Measurements from ENCODE around the gene PDE4A. TPM values are rescaled to one million over a fixed set of nuclear protein-coding genes. Genes with fewer than 3 reads are reported as not detected.
"Not testable (repeated sequence)": the region's sequence is repeated elsewhere in the genome, so short reads cannot be mapped to it uniquely, and the experiment has no call there.

PDE4A gene
- total RNA-seq (2014; rRNA removed; shearing (Covaris generic)): 2.3 and 2.6 TPM in 2 replicates

GRCh38 chr19:10420444-10421239 is at the start of gene PDE4A:
Gene PDE4A (plus strand): TSS chr19:10420538. CDS start chr19:10420765, 227 bp downstream.
- peak within 1 kb of the TSS; percentile 53 for H3K4me3 ChIP-seq (ENCODE audit: insufficient read depth, low read depth, low read length)
- peaks cover 89% of the 10 kb centered on the region for H3K27me3 ChIP-seq (ENCODE audit: control insufficient read depth, insufficient read depth, low read length)
- H3K36me3 ChIP-seq (replicated peaks; ENCODE audit: control insufficient read depth, insufficient read depth, low read length): no peaks in the 10 kb centered on the region
- peak; percentile 90 for DNase-seq

- H3K4me3 ChIP-seq (ENCODE audit: insufficient read depth, low read depth, low read length): no peak overlapping the region
- no peaks in the 10 kb centered on the region for H3K27me3 ChIP-seq (ENCODE audit: control insufficient read depth, insufficient read depth, low read length)
- no peaks in the 10 kb centered on the region for H3K36me3 ChIP-seq (replicated peaks; ENCODE audit: control insufficient read depth, insufficient read depth, low read length)
- DNase-seq: no peak
Measured at GRCh38 chr19:10372690-10373089, 47.6 kb upstream of the PDE4A start.

- no peaks in the 10 kb centered on the region; the same call in 1 of the 2 replicates for H3K36me3 ChIP-seq (replicated peaks; ENCODE audit: control insufficient read depth, insufficient read depth, low read length)
- no peak overlapping the region for H3K4me3 ChIP-seq (ENCODE audit: insufficient read depth, low read depth, low read length)
- no peaks in the 10 kb centered on the region for H3K27me3 ChIP-seq (ENCODE audit: control insufficient read depth, insufficient read depth, low read length)
- DNase-seq: no peak
Measured at GRCh38 chr19:10374931-10375330, 45.4 kb upstream of the PDE4A start.

GRCh38 chr19:10377140-10377640 is 43.1 kb upstream of the PDE4A start:
- H3K27me3 ChIP-seq (ENCODE audit: control insufficient read depth, insufficient read depth, low read length); DNase-seq; H3K4me3 ChIP-seq (ENCODE audit: insufficient read depth, low read depth, low read length); H3K36me3 ChIP-seq (replicated peaks; ENCODE audit: control insufficient read depth, insufficient read depth, low read length): not testable (repeated sequence)

GRCh38 chr19:10378124-10378523 is 42.2 kb upstream of the PDE4A start:
- no peaks in the 10 kb centered on the region; the same call in 1 of the 2 replicates for H3K36me3 ChIP-seq (replicated peaks; ENCODE audit: control insufficient read depth, insufficient read depth, low read length)
- H3K4me3 ChIP-seq (ENCODE audit: insufficient read depth, low read depth, low read length): no peak overlapping the region
- DNase-seq: peak; percentile 15
- H3K27me3 ChIP-seq (ENCODE audit: control insufficient read depth, insufficient read depth, low read length): no peaks in the 10 kb centered on the region

- Histone ChIP-seq H3K27me3 (ENCODE audit: control insufficient read depth, insufficient read depth, low read length) (no peaks in the 10 kb centered on the region), H3K4me3 (ENCODE audit: insufficient read depth, low read depth, low read length) (peak overlapping the region; percentile 96), H3K36me3 (replicated peaks; ENCODE audit: control insufficient read depth, insufficient read depth, low read length) (no peaks in the 10 kb centered on the region; the same call in 1 of the 2 replicates)
- DNase-seq: peak; percentile 69
Measured at GRCh38 chr19:10379880-10380312, 40.4 kb upstream of the PDE4A start.

- DNase-seq: peak; percentile 100
Measured at GRCh38 chr19:10380313-10381102, 39.8 kb upstream of the PDE4A start, which contains the start of gene TYK2. Gene TYK2 (minus strand): TSS chr19:10380572. CDS start chr19:10378406, 2,166 bp downstream.

GRCh38 chr19:10383223-10383499 is 37.2 kb upstream of the PDE4A start:
- H3K27me3 ChIP-seq (ENCODE audit: control insufficient read depth, insufficient read depth, low read length); H3K4me3 ChIP-seq (ENCODE audit: insufficient read depth, low read depth, low read length); DNase-seq; H3K36me3 ChIP-seq (replicated peaks; ENCODE audit: control insufficient read depth, insufficient read depth, low read length): not testable (repeated sequence)

More at GRCh38 chr19:10380313-10381102, 39.8 kb upstream of the PDE4A start, which contains the start of gene TYK2:
- Histone ChIP-seq H3K27me3 (ENCODE audit: control insufficient read depth, insufficient read depth, low read length) (no peaks in the 10 kb centered on the region), H3K4me3 (ENCODE audit: insufficient read depth, low read depth, low read length) (peak within 1 kb of the TSS; percentile 96), H3K36me3 (replicated peaks; ENCODE audit: control insufficient read depth, insufficient read depth, low read length) (no peaks in the 10 kb centered on the region; the same call in 1 of the 2 replicates)

- H3K36me3 ChIP-seq (replicated peaks; ENCODE audit: control insufficient read depth, insufficient read depth, low read length): no peaks in the 10 kb centered on the region
- no peaks in the 10 kb centered on the region for H3K27me3 ChIP-seq (ENCODE audit: control insufficient read depth, insufficient read depth, low read length)
- no peak for DNase-seq
- no peak overlapping the region for H3K4me3 ChIP-seq (ENCODE audit: insufficient read depth, low read depth, low read length)
Measured at GRCh38 chr19:10384580-10384979, 35.8 kb upstream of the PDE4A start.

GRCh38 chr19:10388957-10389356 is 31.4 kb upstream of the PDE4A start:
- peak; percentile 89 for DNase-seq
- H3K27me3 ChIP-seq (ENCODE audit: control insufficient read depth, insufficient read depth, low read length): no peaks in the 10 kb centered on the region
- peaks cover 9% of the 10 kb centered on the region for H3K36me3 ChIP-seq (replicated peaks; ENCODE audit: control insufficient read depth, insufficient read depth, low read length)
- H3K4me3 ChIP-seq (ENCODE audit: insufficient read depth, low read depth, low read length): no peak overlapping the region

GRCh38 chr19:10389863-10390262 is 30.5 kb upstream of the PDE4A start:
- Histone ChIP-seq H3K27me3 (ENCODE audit: control insufficient read depth, insufficient read depth, low read length) (no peaks in the 10 kb centered on the region), H3K36me3 (replicated peaks; ENCODE audit: control insufficient read depth, insufficient read depth, low read length) (peaks cover 12% of the 10 kb centered on the region), H3K4me3 (ENCODE audit: insufficient read depth, low read depth, low read length) (no peak overlapping the region)
- peak; percentile 75 for DNase-seq

- peak; percentile 93 for DNase-seq
- no peaks in the 10 kb centered on the region for H3K27me3 ChIP-seq (ENCODE audit: control insufficient read depth, insufficient read depth, low read length)
- H3K36me3 ChIP-seq (replicated peaks; ENCODE audit: control insufficient read depth, insufficient read depth, low read length): peaks cover 17% of the 10 kb centered on the region
- no peak overlapping the region for H3K4me3 ChIP-seq (ENCODE audit: insufficient read depth, low read depth, low read length)
Measured at GRCh38 chr19:10390652-10391286, 29.6 kb upstream of the PDE4A start.

GRCh38 chr19:10392120-10392519 is 28.2 kb upstream of the PDE4A start:
- no peak overlapping the region for H3K4me3 ChIP-seq (ENCODE audit: insufficient read depth, low read depth, low read length)
- peaks cover 17% of the 10 kb centered on the region for H3K36me3 ChIP-seq (replicated peaks; ENCODE audit: control insufficient read depth, insufficient read depth, low read length)
- DNase-seq: no peak
- H3K27me3 ChIP-seq (ENCODE audit: control insufficient read depth, insufficient read depth, low read length): no peaks in the 10 kb centered on the region

GRCh38 chr19:10393137-10393536 is 27.2 kb upstream of the PDE4A start:
- Histone ChIP-seq H3K36me3 (replicated peaks; ENCODE audit: control insufficient read depth, insufficient read depth, low read length) (peaks cover 17% of the 10 kb centered on the region), H3K4me3 (ENCODE audit: insufficient read depth, low read depth, low read length) (no peak overlapping the region), H3K27me3 (ENCODE audit: control insufficient read depth, insufficient read depth, low read length) (no peaks in the 10 kb centered on the region)
- no peak for DNase-seq
